Natural killer cell (primary cell): ENCODE measurements around the gene DSG3. TPM values are rescaled to one million over a fixed set of nuclear protein-coding genes. Genes with fewer than 3 reads are reported as not detected.

Experiments
- ATAC-seq, 3 donors: fragments of 150-1000 bp in 2 of 3; fragments of 200-7000 bp in 1 of 3; cut with Tn5 transposase; 1 replicate in 1 of 3; 2 replicates in 2 of 3; pipeline ENCODE4 v1.10.0; 2021; ENCODE audit warnings: mild to moderate bottlenecking in 2 of 3, moderate library complexity in 2 of 3
- DNase-seq, 2 donors: peaks; one replicate each; pipeline versions ENCODE4 v3.0.0 to v3.0.0-alpha.2; 2013 to 2021; ENCODE audit warnings: mixed read lengths in 1 of 2
- H3K27ac ChIP-seq: one replicate; pipeline ENCODE4 v1.5.1; 2013; ENCODE audit warnings: mild to moderate bottlenecking, low read length
- H3K27me3 ChIP-seq: one replicate; pipeline ENCODE4 v1.6.1; 2013; ENCODE audit warnings: low read length; ENCODE audit not compliant: control insufficient read depth, insufficient read depth
- H3K36me3 ChIP-seq: one replicate; pipeline ENCODE4 v1.6.1; 2013; ENCODE audit warnings: low read length; ENCODE audit not compliant: control insufficient read depth, insufficient read depth
- H3K4me1 ChIP-seq: one replicate; pipeline ENCODE4 v1.6.1; 2013; ENCODE audit warnings: low read length; ENCODE audit not compliant: control insufficient read depth, insufficient read depth
- H3K4me3 ChIP-seq: one replicate; pipeline ENCODE4 v1.5.1; 2013; ENCODE audit warnings: low read length
- H3K9me3 ChIP-seq: one replicate; pipeline ENCODE4 v1.6.1; 2013; ENCODE audit warnings: low read length; ENCODE audit not compliant: control insufficient read depth, insufficient read depth
- H3K27ac Mint-ChIP-seq, 2 donors: one replicate each; pipeline ENCODE4 v1.8.0; 2022; ENCODE audit warnings: mild to moderate bottlenecking in 2 of 2, mixed read lengths in 2 of 2, moderate library complexity in 1 of 2
- H3K27me3 Mint-ChIP-seq, 2 donors: one replicate each; pipeline ENCODE4 v1.8.0; 2022; ENCODE audit warnings: low read depth in 2 of 2, mixed read lengths in 2 of 2
- H3K36me3 Mint-ChIP-seq: one replicate; pipeline ENCODE4 v1.8.0; 2022; ENCODE audit warnings: mixed read lengths
- H3K4me1 Mint-ChIP-seq, 2 donors: one replicate each; pipeline ENCODE4 v1.8.0; 2022; ENCODE audit warnings: mixed read lengths in 2 of 2
- H3K4me3 Mint-ChIP-seq: one replicate; pipeline ENCODE4 v1.8.0; 2022; ENCODE audit warnings: mild to moderate bottlenecking, moderate library complexity, mixed read lengths
- H3K9me3 Mint-ChIP-seq, 2 donors: one replicate each; pipeline ENCODE4 v1.8.0; 2022; ENCODE audit warnings: mixed read lengths in 2 of 2
- CTCF ChIP-seq: fragments of 200-600 bp; IDR thresholded peaks from one replicate; pipeline ENCODE4 v1.8.0; 2022; ENCODE audit warnings: antibody characterized with exemption
- WGBS: methylation state at CpG from one replicate; pipeline ENCODE4 v1.1.7; 2013; ENCODE audit warnings: missing lambda C conversion rate; ENCODE audit not compliant: insufficient coverage; 5-methylcytosine and 5-hydroxymethylcytosine counted together
- intact Hi-C: fragments of 100-400 bp; cut with micrococcal nuclease; formaldehyde crosslinking; loops from one replicate; pipeline ENCODE4 v1.14.2; 2022
- total RNA-seq, 4 donors: library from RNA; stranded (reverse); fragments of 120-200 nt in 1 of 4; gene quantifications; one replicate each; pipeline versions ENCODE4 v1.2.3 to v1.2.4, GENCODE V29; 2013 to 2022

Gene DSG3
- total RNA-seq, 3 donors from 2014 or later (not counting 1 experiment from before 2014, with no cell fraction given), result 0.28 TPM; not detected in 2

GRCh38 chr18:31487246-31488015 is 39.9 kb downstream of the DSG3 start:
- ATAC-seq (no peak), DNase-seq (no peak)
- Mint-ChIP-seq H3K9me3 (no peaks in the 10 kb centered on the region), H3K4me3 (no peak overlapping the region), H3K27me3 (peaks cover 11 to 12% of the 10 kb centered on the region in 2 donors), H3K27ac (no peak overlapping the region), H3K36me3 (no peaks in the 10 kb centered on the region), H3K4me1 (no peaks in the 10 kb centered on the region)
- H3K36me3 ChIP-seq, result no peaks in the 10 kb centered on the region
- no peaks in the 10 kb centered on the region for H3K9me3 ChIP-seq
- no peak overlapping the region for H3K27ac ChIP-seq
- no peaks in the 10 kb centered on the region for H3K4me1 ChIP-seq
- no peak for TF ChIP-seq CTCF
- no peak overlapping the region for H3K4me3 ChIP-seq
- WGBS, result 88% methylated on average over 9 of the region's 9 CpGs
- H3K27me3 ChIP-seq, result no peaks in the 10 kb centered on the region
- intact Hi-C loops, result no loop called here

- no peak overlapping the region for H3K4me3 ChIP-seq
- WGBS, result 86% methylated on average over 1 of the region's 1 CpG
- Mint-ChIP-seq H3K4me1 (no peaks in the 10 kb centered on the region), H3K4me3 (no peak overlapping the region), H3K27ac (no peak overlapping the region), H3K36me3 (no peaks in the 10 kb centered on the region), H3K9me3 (no peaks in the 10 kb centered on the region), H3K27me3 (peaks cover 9 to 14% of the 10 kb centered on the region in 2 donors)
- no peaks in the 10 kb centered on the region for H3K9me3 ChIP-seq
- H3K27ac ChIP-seq, result no peak overlapping the region
- no peaks in the 10 kb centered on the region for H3K27me3 ChIP-seq
- H3K36me3 ChIP-seq, result no peaks in the 10 kb centered on the region
- no peak for TF ChIP-seq CTCF
- ATAC-seq (no peak), DNase-seq (no peak)
- H3K4me1 ChIP-seq, result no peaks in the 10 kb centered on the region
- intact Hi-C loops, result no loop called here
Measured at GRCh38 chr18:31489311-31489710, 41.8 kb downstream of the DSG3 start.

GRCh38 chr18:31490387-31490786 is 42.8 kb downstream of the DSG3 start:
- H3K36me3 Mint-ChIP-seq, result no peaks in the 10 kb centered on the region
- WGBS, result 79% methylated on average over 1 of the region's 1 CpG
- intact Hi-C loops, result no loop called here
- DNase-seq (no peak), ATAC-seq (no peak)
- H3K27me3 Mint-ChIP-seq, result peaks cover 12 to 25% of the 10 kb centered on the region in 2 donors
- no peaks in the 10 kb centered on the region for H3K27me3 ChIP-seq
- H3K27ac Mint-ChIP-seq, result no peak overlapping the region
- no peaks in the 10 kb centered on the region for H3K9me3 ChIP-seq
- H3K27ac ChIP-seq, result no peak overlapping the region
- H3K4me1 Mint-ChIP-seq, result no peaks in the 10 kb centered on the region
- H3K9me3 Mint-ChIP-seq, result no peaks in the 10 kb centered on the region
- H3K4me3 ChIP-seq, result no peak overlapping the region
- H3K4me1 ChIP-seq, result no peaks in the 10 kb centered on the region
- H3K4me3 Mint-ChIP-seq, result no peak overlapping the region
- no peak for TF ChIP-seq CTCF
- H3K36me3 ChIP-seq, result no peaks in the 10 kb centered on the region

- no peak for ATAC-seq
- Histone ChIP-seq H3K4me1 (no peaks in the 10 kb centered on the region), H3K9me3 (no peaks in the 10 kb centered on the region), H3K27ac (no peak overlapping the region), H3K36me3 (no peaks in the 10 kb centered on the region), H3K27me3 (peaks cover 1% of the 10 kb centered on the region), H3K4me3 (no peak overlapping the region)
- H3K36me3 Mint-ChIP-seq, result no peaks in the 10 kb centered on the region
- H3K4me1 Mint-ChIP-seq, result no peaks in the 10 kb centered on the region
- intact Hi-C loops, result no loop called here
- no peak overlapping the region for H3K27ac Mint-ChIP-seq
- no peak overlapping the region for H3K4me3 Mint-ChIP-seq
- DNase-seq, result no peak
- no peak for TF ChIP-seq CTCF
- no peaks in the 10 kb centered on the region for H3K9me3 Mint-ChIP-seq
- H3K27me3 Mint-ChIP-seq, result peaks cover 12 to 29% of the 10 kb centered on the region in 2 donors
Measured at GRCh38 chr18:31490833-31491232, 43.3 kb downstream of the DSG3 start.
